HTERT RPE-1 (cell line): ENCODE measurements around the gene AGBL5.

ENCODE experiments used
- in situ Hi-C: fragments of 300-500 bp; cut with MboI; formaldehyde crosslinking; loops from 4 replicates; pipeline ENCODE4 v1.14.3; 2020; ENCODE audit warnings: low sequenced_read_pairs

The AGBL5 gene

GRCh38 chr2:27050996-27051901 is at the start of gene AGBL5:
Gene AGBL5, plus strand, starts transcription at chr2:27051668. Its CDS starts 1,291 bp downstream, at chr2:27052959.
- in situ Hi-C loops: no loop called here

- in situ Hi-C loops: no loop called here
Measured at GRCh38 chr2:27001950-27002349, 49.5 kb upstream of the AGBL5 start.

- in situ Hi-C loops: no loop called here
Measured at GRCh38 chr2:27003007-27003406, 48.5 kb upstream of the AGBL5 start.

- in situ Hi-C loops: no loop called here
Measured at GRCh38 chr2:27003857-27004256, 47.6 kb upstream of the AGBL5 start.

- in situ Hi-C loops: no loop called here
Measured at GRCh38 chr2:27006602-27007415, 44.7 kb upstream of the AGBL5 start.

GRCh38 chr2:27007416-27008374 is 43.8 kb upstream of the AGBL5 start:
- in situ Hi-C loops: no loop called here

GRCh38 chr2:27008678-27009077 is 42.8 kb upstream of the AGBL5 start:
- in situ Hi-C loops: no loop called here

- in situ Hi-C loops: no loop called here
Measured at GRCh38 chr2:27009083-27009482, 42.4 kb upstream of the AGBL5 start.

GRCh38 chr2:27009716-27010115 is 41.8 kb upstream of the AGBL5 start:
- in situ Hi-C loops: no loop called here

GRCh38 chr2:27010139-27010538 is 41.3 kb upstream of the AGBL5 start:
- in situ Hi-C loops: no loop called here

GRCh38 chr2:27013738-27014137 is 37.7 kb upstream of the AGBL5 start:
- in situ Hi-C loops: no loop called here

GRCh38 chr2:27014771-27015433 is 36.6 kb upstream of the AGBL5 start:
- in situ Hi-C loops: no loop called here

- in situ Hi-C loops: no loop called here
Measured at GRCh38 chr2:27016801-27017325, 34.6 kb upstream of the AGBL5 start.

- in situ Hi-C loops: no loop called here
Measured at GRCh38 chr2:27018142-27018541, 33.3 kb upstream of the AGBL5 start.

- in situ Hi-C loops: no loop called here
Measured at GRCh38 chr2:27019459-27019858, 32.0 kb upstream of the AGBL5 start.

GRCh38 chr2:27019931-27020855 is 31.3 kb upstream of the AGBL5 start:
- in situ Hi-C loops: no loop called here

- in situ Hi-C loops: no loop called here
Measured at GRCh38 chr2:27021253-27022049, 30.0 kb upstream of the AGBL5 start.

GRCh38 chr2:27023740-27024139 is 27.7 kb upstream of the AGBL5 start:
- in situ Hi-C loops: no loop called here
